GM12864 (cell line): Measurements from ENCODE around the gene UBE2D3.

Source experiments
- DNase-seq: peaks from one replicate; pipeline ENCODE4 v3.0.0-alpha.2; 2011; ENCODE audit warnings: low read depth
- H3K4me3 ChIP-seq: 2 replicates; pipeline ENCODE4 v1.5.1; 2011; ENCODE audit warnings: mild to moderate bottlenecking, low read depth, low read length, control low read depth
- TF ChIP-seq, protein P1 (sequence below): IDR thresholded peaks from 2 replicates; pipeline ENCODE4 v1.5.1; 2011; ENCODE audit warnings: low read depth, mild to moderate bottlenecking, moderate library complexity, low read length, control low read depth, inconsistent platforms; ENCODE audit errors: missing control alignments

The UBE2D3 gene

DNA sequence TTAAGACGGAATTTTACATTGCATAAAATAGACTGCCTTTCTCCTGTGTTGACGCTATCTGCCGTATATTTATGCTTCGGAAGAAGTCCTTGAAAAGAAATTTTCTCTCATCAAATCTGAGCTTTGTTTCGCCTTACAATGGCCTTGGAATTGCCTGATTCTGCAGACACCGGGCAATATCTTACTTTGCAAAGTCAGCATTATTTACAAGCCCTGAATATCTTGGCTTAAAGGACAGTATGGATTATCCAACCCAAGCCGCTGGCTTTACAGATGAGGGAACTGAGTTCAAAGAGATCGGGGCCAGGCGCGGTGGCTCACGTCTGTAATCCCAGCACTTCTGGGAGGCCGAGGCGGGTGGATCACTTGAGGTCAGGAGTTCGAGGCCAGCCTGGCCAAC, 65.4 kb downstream of the UBE2D3 start:
- no peak for DNase-seq
- TF ChIP-seq, protein P1, sequence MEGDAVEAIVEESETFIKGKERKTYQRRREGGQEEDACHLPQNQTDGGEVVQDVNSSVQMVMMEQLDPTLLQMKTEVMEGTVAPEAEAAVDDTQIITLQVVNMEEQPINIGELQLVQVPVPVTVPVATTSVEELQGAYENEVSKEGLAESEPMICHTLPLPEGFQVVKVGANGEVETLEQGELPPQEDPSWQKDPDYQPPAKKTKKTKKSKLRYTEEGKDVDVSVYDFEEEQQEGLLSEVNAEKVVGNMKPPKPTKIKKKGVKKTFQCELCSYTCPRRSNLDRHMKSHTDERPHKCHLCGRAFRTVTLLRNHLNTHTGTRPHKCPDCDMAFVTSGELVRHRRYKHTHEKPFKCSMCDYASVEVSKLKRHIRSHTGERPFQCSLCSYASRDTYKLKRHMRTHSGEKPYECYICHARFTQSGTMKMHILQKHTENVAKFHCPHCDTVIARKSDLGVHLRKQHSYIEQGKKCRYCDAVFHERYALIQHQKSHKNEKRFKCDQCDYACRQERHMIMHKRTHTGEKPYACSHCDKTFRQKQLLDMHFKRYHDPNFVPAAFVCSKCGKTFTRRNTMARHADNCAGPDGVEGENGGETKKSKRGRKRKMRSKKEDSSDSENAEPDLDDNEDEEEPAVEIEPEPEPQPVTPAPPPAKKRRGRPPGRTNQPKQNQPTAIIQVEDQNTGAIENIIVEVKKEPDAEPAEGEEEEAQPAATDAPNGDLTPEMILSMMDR: no peak
- no peak overlapping the region for H3K4me3 ChIP-seq

GRCh38 chr4:102761296-102761701, 66.1 kb downstream of the UBE2D3 start:
- TF ChIP-seq, protein P1: no peak
- H3K4me3 ChIP-seq: peak overlapping the region; percentile 86
- no peak for DNase-seq

DNA sequence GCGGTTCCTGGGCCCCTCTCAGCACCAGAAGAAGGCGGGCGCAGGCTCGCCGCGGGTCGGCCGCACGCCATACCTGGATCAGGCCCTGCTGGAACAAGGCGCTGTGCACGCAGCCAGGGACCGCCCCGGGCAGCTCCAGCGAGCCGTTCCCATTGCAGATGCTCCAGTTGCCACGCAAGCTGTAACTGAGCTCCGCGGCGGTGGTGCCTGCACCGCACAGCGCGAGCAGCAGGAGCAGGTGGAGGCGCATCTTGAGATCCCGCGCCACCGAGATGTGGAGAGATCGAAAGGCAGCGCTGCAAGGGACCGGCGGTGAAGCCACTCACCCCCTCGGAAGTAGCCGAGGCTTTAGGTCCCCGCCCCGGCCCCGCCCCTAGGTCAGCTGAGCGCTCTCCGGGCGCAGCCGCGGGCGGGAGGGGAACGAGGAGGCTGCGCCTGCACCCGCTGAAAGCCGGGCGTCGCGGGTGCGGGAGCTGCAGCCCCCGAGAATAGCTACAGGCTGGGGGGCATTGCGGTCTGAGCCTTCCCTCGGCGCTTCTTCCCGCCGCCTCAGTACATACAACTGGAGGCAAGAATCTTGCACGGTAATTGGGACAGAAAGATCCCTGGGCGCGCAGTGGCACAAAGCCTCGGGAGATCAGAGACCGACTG, 66.6 kb downstream of the UBE2D3 start, which contains the start of gene MANBA:
MANBA (minus strand) TSS at position 324 of the 651 bp plus-strand sequence; CDS start at position 250, 74 bp downstream.
- DNase-seq: peak; percentile 46
- H3K4me3 ChIP-seq: peak within 1 kb of the TSS; percentile 86
- TF ChIP-seq, protein P1: no peak

DNA sequence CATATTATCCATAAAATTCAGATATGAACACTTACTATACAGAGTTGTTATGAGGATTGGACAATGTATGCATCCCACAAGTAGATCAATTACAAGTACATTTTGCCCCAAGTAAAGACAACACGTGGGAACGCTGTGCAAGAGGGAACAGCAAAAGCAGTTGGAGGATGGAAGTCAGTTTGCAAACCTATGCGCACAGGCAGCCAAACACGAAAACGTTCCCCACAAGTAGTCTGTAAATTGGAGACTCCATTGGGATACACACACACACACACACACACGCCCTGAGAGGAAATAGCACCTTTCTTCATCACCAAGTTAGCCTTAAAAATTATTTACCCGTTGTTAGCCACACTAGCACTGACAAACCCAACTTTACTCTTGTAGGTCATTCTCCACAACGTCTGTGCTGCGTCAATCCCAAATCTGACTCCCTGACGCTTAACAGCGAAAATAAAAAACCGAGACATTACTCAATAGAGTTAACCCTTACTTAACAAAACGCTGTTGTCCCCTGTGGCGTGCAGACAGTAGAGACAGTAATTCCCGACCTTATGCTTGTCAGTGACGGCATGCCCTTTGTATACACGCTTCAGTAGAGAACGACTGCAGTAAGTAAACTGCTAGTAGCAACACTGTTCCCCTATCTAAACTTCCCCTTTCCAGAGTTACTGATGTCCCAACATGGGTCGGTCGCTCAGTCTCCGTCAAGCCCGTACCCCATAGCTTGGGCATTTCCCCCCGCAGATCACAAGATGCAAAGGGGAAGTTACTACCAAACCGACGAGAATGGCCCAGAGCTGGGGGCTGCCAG, 67.3 kb downstream of the UBE2D3 start:
- H3K4me3 ChIP-seq: peak overlapping the region; percentile 86
- TF ChIP-seq, protein P1: no peak
- peak; percentile 40 for DNase-seq

GRCh38 chr4:102758241-102759160, 68.8 kb downstream of the UBE2D3 start:
- H3K4me3 ChIP-seq: no peak overlapping the region
- TF ChIP-seq, protein P1: no peak
- no peak for DNase-seq

- H3K4me3 ChIP-seq: no peak overlapping the region
- TF ChIP-seq, protein P1: no peak
- DNase-seq: no peak
These were observed 69.7 kb downstream of the UBE2D3 start for GRCh38 chr4:102757681-102758080.
